Urinary bladder (tissue), 4 donors: ENCODE measurements around the gene FNDC3B. TPM values are rescaled to one million over a fixed set of nuclear protein-coding genes. Genes with fewer than 3 reads are reported as not detected.
"Not testable (repeated sequence)": the region's sequence is repeated elsewhere in the genome, so short reads cannot be mapped to it uniquely, and the experiment has no call there.

Source experiments
- DNase-seq: peaks from one replicate; pipeline ENCODE4 v3.0.0-alpha.2; 2015; ENCODE audit errors: extremely low spot score
- H3K27ac ChIP-seq: one replicate; pipeline ENCODE4 v1.5.1; 2013; ENCODE audit warnings: low read depth, mild to moderate bottlenecking, moderate library complexity
- H3K36me3 ChIP-seq: one replicate; pipeline ENCODE4 v1.6.1; 2013; ENCODE audit warnings: mild to moderate bottlenecking, moderate library complexity; ENCODE audit not compliant: insufficient read depth
- H3K4me1 ChIP-seq: one replicate; pipeline ENCODE4 v1.6.1; 2013; ENCODE audit warnings: mild to moderate bottlenecking, moderate library complexity; ENCODE audit not compliant: insufficient read depth
- H3K4me3 ChIP-seq: one replicate; pipeline ENCODE4 v1.5.1; 2013; ENCODE audit warnings: low read depth, low read length
- WGBS: extraction: QIAGEN DNeasy Blood & Tissue Kit; methylation state at CpG from one replicate; pipeline ENCODE4 v1.1.7; 2013; 5-methylcytosine and 5-hydroxymethylcytosine counted together
- polyA plus RNA-seq: library from polyadenylated mRNA; stranded (reverse); fragments of 200-250 nt; gene quantifications from one replicate; pipeline ENCODE4 v1.2.3, GENCODE V29; 2013
- total RNA-seq: library from RNA; depleted of rRNA; stranded (reverse); fragments of >200 nt; gene quantifications from one replicate; pipeline ENCODE4 v1.2.3, GENCODE V29; 2014
- donor health status: healthy with polysubstance abuse.
- donor health status: healthy.

Gene FNDC3B
- total and polyA plus RNA-seq, 2 donors = 22.0 to 228 TPM

GRCh38 chr3:172367205-172368105 lies 328.1 kb downstream of the FNDC3B start:
- DNase-seq = no peak
- WGBS = 36% methylated on average over 9 of the region's 9 CpGs
- no peaks in the 10 kb centered on the region for H3K36me3 ChIP-seq

DNA sequence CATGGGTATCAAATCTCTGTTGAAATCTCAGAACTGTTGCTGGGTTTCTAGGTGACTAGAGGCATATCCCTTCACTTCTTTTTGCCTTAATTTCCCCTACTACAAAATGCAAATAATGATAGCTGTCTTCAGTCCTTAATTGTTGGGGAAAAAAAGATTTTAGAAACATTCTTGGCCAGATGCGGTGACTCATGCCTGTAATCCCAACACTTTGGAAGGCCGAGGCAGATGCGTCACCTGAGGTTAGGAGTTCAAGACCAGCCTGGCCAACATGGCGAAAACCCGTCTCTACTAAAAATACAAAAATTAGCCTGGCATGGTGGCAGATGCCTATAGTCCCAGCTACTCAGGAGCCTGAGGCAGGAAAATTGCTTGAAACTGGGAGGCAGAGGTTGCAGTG lies 329.2 kb downstream of the FNDC3B start:
- H3K4me3 ChIP-seq, DNase-seq, H3K4me1 ChIP-seq, H3K36me3 ChIP-seq, H3K27ac ChIP-seq: not testable (repeated sequence)
- 89% methylated on average over 5 of the region's 5 CpGs for WGBS

More at GRCh38 chr3:172367205-172368105, 328.1 kb downstream of the FNDC3B start:
- H3K4me3 ChIP-seq = no peak overlapping the region
- no peaks in the 10 kb centered on the region for H3K4me1 ChIP-seq
- no peak overlapping the region for H3K27ac ChIP-seq

- no peak for DNase-seq
- Histone ChIP-seq H3K27ac (no peak overlapping the region), H3K36me3 (no peaks in the 10 kb centered on the region), H3K4me3 (no peak overlapping the region), H3K4me1 (no peaks in the 10 kb centered on the region)
- 72% methylated on average over 9 of the region's 9 CpGs for WGBS
Observed at GRCh38 chr3:172369590-172370259, 330.3 kb downstream of the FNDC3B start.

- H3K4me1 ChIP-seq = no peaks in the 10 kb centered on the region
- DNase-seq = no peak
- WGBS = 32% methylated on average over 3 of the region's 3 CpGs
Observed at GRCh38 chr3:172370419-172370818, 331.0 kb downstream of the FNDC3B start.

GRCh38 chr3:172371544-172371943 lies 332.2 kb downstream of the FNDC3B start:
- WGBS = 87% methylated on average over 4 of the region's 4 CpGs
- DNase-seq = no peak
- Histone ChIP-seq H3K36me3 (no peaks in the 10 kb centered on the region), H3K27ac (no peak overlapping the region), H3K4me3 (no peak overlapping the region), H3K4me1 (no peaks in the 10 kb centered on the region)

More at GRCh38 chr3:172370419-172370818, 331.0 kb downstream of the FNDC3B start:
- no peak overlapping the region for H3K4me3 ChIP-seq
- no peak overlapping the region for H3K27ac ChIP-seq
- no peaks in the 10 kb centered on the region for H3K36me3 ChIP-seq

DNA sequence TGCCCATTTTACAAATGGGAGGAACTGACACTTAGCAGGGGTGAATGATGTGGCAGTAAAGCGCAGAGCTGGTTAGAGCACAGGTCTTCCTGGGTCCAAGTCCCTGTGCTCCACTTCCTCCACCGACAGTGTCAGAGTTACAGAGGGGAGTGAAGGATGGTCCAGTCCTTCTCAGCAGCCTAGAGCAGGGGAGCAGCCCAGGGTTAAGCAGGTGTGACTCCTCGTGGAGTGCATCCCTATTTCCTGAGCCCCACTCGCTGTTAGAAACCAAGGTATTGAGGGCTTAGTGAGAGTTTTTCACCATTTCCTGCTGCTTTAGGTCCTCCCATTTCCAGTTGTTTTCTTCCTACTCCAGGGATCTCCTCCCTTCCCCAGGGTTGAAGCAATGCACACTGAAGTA lies 333.5 kb downstream of the FNDC3B start:
- DNase-seq = no peak
- Histone ChIP-seq H3K4me1 (no peaks in the 10 kb centered on the region), H3K36me3 (no peaks in the 10 kb centered on the region), H3K27ac (no peak overlapping the region), H3K4me3 (no peak overlapping the region)
- 96% methylated on average over 4 of the region's 4 CpGs for WGBS

GRCh38 chr3:172373912-172374311 lies 334.5 kb downstream of the FNDC3B start:
- WGBS = 84% methylated on average over 5 of the region's 5 CpGs
- no peak overlapping the region for H3K27ac ChIP-seq
- no peak overlapping the region for H3K4me3 ChIP-seq
- H3K4me1 ChIP-seq = no peaks in the 10 kb centered on the region
- no peak for DNase-seq
- peaks cover 9% of the 10 kb centered on the region for H3K36me3 ChIP-seq

GRCh38 chr3:172375206-172375850 lies 335.9 kb downstream of the FNDC3B start:
- no peak overlapping the region for H3K27ac ChIP-seq
- H3K4me3 ChIP-seq = no peak overlapping the region
- 92% methylated on average over 4 of the region's 4 CpGs for WGBS
- H3K36me3 ChIP-seq = peaks cover 13% of the 10 kb centered on the region
- H3K4me1 ChIP-seq = no peaks in the 10 kb centered on the region
- DNase-seq = no peak

GRCh38 chr3:172376402-172376801 lies 337.0 kb downstream of the FNDC3B start:
- Histone ChIP-seq H3K36me3 (peaks cover 15% of the 10 kb centered on the region), H3K4me3 (no peak overlapping the region), H3K27ac (no peak overlapping the region), H3K4me1 (no peaks in the 10 kb centered on the region)
- DNase-seq = no peak

- DNase-seq = no peak
- WGBS = 76% methylated on average over 4 of the region's 4 CpGs
- Histone ChIP-seq H3K27ac (no peak overlapping the region), H3K4me3 (no peak overlapping the region), H3K36me3 (peaks cover 15% of the 10 kb centered on the region), H3K4me1 (no peaks in the 10 kb centered on the region)
Observed at GRCh38 chr3:172376881-172377280, 337.5 kb downstream of the FNDC3B start.

- 96% methylated on average over 2 of the region's 2 CpGs for WGBS
- Histone ChIP-seq H3K4me1 (no peaks in the 10 kb centered on the region), H3K4me3 (no peak overlapping the region), H3K36me3 (peaks cover 15% of the 10 kb centered on the region), H3K27ac (no peak overlapping the region)
- DNase-seq = no peak
Observed at GRCh38 chr3:172378439-172378838, 339.1 kb downstream of the FNDC3B start.

- peaks cover 15% of the 10 kb centered on the region for H3K36me3 ChIP-seq
- no peaks in the 10 kb centered on the region for H3K4me1 ChIP-seq
- no peak for DNase-seq
- no peak overlapping the region for H3K27ac ChIP-seq
- WGBS = 96% methylated on average over 2 of the region's 2 CpGs
- H3K4me3 ChIP-seq = no peak overlapping the region
Observed at GRCh38 chr3:172379372-172379771, 340.0 kb downstream of the FNDC3B start.

GRCh38 chr3:172380632-172381031 lies 341.3 kb downstream of the FNDC3B start:
- Histone ChIP-seq H3K36me3 (peaks cover 15% of the 10 kb centered on the region), H3K27ac (no peak overlapping the region), H3K4me1 (no peaks in the 10 kb centered on the region), H3K4me3 (no peak overlapping the region)
- WGBS = 99% methylated on average over 2 of the region's 2 CpGs
- DNase-seq = no peak
